PC-3 (cell line): ENCODE data around the gene CCNI2.

ENCODE experiments used
- EZH2 ChIP-seq: fragments of 300-600 bp; sonication (generic); IDR thresholded peaks from one replicate; pipeline ENCODE4 v1.6.1; 2017; ENCODE audit warnings: antibody characterized with exemption, mild to moderate bottlenecking, low read length; ENCODE audit not compliant: unreplicated experiment
- EZH2phosphoT487 ChIP-seq: fragments of 300-600 bp; sonication (generic); IDR thresholded peaks from 2 replicates; pipeline ENCODE4 v1.6.1; 2018; ENCODE audit warnings: mild to moderate bottlenecking, antibody characterized with exemption, low read length, borderline replicate concordance
- TF ChIP-seq, protein P1 (sequence below): fragments of 300-600 bp; sonication (generic); conservative IDR thresholded peaks from 2 replicates; pipeline ENCODE4 v1.5.1; 2017; ENCODE audit warnings: antibody characterized with exemption, low read depth, mild to moderate bottlenecking, low read length

DNA sequence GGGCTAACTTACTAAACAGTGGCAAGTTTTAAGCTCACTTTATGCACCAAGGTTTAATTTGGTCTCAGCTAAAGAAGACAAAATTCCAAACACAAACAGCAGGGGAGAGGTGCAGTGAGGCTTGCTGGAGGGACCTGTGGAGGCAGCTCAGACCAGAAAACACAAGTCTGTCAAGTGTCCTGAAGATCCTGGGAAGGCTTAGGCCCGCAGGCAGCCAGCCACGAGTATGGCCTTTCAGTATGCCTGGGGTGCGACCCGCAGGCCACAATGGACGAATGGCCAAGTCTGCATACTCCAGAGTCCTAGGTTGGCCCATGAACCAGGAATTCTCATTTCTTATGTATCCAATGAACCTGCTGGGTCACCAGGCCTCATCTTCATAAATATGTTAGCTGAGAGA is 9.3 kb downstream of the CCNI2 start:
- TF ChIP-seq, protein P1, sequence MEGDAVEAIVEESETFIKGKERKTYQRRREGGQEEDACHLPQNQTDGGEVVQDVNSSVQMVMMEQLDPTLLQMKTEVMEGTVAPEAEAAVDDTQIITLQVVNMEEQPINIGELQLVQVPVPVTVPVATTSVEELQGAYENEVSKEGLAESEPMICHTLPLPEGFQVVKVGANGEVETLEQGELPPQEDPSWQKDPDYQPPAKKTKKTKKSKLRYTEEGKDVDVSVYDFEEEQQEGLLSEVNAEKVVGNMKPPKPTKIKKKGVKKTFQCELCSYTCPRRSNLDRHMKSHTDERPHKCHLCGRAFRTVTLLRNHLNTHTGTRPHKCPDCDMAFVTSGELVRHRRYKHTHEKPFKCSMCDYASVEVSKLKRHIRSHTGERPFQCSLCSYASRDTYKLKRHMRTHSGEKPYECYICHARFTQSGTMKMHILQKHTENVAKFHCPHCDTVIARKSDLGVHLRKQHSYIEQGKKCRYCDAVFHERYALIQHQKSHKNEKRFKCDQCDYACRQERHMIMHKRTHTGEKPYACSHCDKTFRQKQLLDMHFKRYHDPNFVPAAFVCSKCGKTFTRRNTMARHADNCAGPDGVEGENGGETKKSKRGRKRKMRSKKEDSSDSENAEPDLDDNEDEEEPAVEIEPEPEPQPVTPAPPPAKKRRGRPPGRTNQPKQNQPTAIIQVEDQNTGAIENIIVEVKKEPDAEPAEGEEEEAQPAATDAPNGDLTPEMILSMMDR = no peak
- no peak for TF ChIP-seq EZH2
- TF ChIP-seq EZH2phosphoT487 = no peak
